ENCODE data around the gene OR10G6.
"Not testable (repeated sequence)": the region's sequence is repeated elsewhere in the genome, so short reads cannot be mapped to it uniquely, and the experiment has no call there.

Gene OR10G6, protein sequence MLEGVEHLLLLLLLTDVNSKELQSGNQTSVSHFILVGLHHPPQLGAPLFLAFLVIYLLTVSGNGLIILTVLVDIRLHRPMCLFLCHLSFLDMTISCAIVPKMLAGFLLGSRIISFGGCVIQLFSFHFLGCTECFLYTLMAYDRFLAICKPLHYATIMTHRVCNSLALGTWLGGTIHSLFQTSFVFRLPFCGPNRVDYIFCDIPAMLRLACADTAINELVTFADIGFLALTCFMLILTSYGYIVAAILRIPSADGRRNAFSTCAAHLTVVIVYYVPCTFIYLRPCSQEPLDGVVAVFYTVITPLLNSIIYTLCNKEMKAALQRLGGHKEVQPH

DNA sequence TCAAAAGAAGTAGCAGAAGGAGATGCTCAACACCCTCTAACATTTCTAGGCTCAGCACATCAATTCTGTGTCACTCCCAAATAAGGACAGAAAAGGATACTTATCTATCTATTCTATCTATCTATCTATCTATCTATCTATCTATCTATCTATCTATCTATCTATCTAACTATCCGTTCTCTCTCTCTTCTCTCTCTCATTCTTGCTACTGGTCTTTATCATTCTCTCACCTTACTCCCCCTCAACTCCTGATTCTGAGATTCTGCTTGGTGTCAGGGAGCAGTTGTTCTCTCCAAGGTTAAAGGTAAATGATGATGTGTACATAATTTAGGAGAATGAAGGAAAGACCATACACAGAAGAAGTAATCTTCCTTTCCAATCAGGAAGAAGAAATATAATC, at the start of gene OR10G6:
OR10G6 (minus strand) TSS at position 43 of the 400 bp plus-strand sequence; CDS start at position 43, 0 bp downstream.
- DNase-seq: no peak

DNA sequence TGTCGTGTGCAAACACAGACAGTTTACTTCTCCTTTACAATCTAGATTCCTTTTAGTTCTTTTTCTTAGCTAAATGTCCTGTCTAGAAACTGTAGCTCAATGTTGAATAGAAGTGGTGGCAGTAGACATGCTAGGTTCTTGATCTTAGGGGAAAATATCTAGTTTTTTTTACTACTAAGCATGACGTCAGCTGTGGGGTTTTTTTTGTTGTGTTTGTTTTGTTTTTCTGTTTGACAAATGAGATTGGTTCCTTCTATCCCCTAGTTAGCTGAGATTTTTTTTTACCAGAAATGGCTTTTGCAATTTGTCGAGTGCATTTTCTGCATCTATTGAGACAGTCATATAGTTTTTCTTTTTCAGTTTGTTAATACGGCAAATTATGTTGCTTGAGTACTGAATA, 48.5 kb upstream of the OR10G6 start:
- no peak for DNase-seq

DNA sequence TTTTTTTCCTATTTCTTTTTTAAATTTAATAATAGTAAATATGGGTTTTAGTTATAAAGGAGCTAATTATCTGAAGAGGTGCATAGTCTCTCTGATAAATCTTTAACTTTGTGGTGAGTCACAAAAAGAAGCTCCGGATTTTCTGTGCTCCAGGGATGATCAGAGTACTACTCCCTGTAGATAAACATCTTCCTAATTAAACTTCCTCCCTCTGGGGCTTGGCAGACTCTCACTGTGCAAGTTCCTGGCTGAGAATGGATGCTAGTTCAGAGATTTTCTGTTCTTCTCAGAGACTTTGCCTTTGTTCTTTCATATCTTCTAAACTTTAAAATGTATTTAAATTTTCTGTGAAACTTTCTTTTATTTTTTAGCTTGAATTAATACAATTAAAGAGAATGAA, 46.3 kb upstream of the OR10G6 start, which contains the start of gene OR10G7:
OR10G7 (minus strand) TSS at position 72 of the 400 bp plus-strand sequence. CDS start 2,324 bp downstream, outside the sequence.
- DNase-seq: no peak

DNA sequence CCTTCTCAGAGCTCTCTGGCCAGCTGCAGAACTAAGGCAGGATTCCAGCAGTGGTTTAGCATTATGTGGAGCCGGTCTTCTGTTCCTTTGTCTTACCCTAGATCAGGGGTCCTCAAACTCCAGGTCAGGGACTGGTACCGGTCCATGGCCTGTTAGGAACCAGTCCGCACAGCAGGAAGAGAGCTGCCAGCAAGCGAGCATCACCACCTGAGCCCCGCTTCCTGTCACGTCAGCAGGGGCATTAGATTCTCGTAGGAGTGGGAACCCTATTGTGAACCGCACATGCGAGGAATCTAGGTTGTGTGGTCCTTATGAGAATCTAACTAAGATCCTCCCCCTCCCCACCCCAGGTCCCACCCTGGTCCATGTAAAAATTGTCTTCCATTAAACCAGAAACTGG, 44.6 kb upstream of the OR10G6 start:
- DNase-seq: no peak

DNA sequence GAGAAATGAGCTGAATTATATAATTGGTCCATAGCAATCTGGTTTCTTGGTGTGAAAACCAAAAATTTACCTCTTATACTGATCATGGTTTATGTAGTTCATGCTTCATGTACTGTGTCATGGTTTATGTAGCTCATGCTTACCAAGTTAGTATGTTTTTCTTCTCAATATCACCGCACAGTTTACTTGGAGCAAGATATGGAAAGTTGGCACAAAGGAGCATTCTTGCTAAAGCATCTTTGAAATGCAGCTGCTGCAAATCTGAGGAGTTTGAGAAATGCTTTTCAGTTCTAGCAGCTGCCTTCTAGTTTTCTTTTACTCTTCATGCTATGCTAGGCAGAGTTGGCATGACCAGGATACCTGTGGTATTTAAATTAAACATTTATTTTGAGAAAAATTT, 41.7 kb upstream of the OR10G6 start:
- no peak for DNase-seq

DNA sequence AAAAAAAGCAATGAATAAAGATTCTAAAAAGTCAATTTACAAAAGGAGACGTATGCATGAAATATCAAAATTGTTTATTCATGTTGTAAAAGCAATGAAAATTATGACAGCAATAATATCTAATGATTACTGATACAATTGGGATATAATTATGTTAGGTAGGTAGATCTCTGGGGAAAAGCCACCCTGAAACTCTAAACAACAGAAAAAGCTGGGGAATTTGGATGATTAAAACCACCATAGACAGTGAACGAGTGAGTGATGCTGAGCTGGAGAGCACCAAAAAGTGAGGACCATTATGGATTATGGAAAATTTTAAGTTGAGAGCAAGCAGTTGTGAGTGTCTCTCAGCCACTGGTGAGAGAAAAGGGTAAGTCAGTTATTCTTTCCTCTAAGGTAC, 31.5 kb upstream of the OR10G6 start, which contains the start of gene OR10G8:
OR10G8 (plus strand) TSS at position 301 of the 400 bp plus-strand sequence. CDS start 2,825 bp downstream, outside the sequence.
- no peak for DNase-seq

DNA sequence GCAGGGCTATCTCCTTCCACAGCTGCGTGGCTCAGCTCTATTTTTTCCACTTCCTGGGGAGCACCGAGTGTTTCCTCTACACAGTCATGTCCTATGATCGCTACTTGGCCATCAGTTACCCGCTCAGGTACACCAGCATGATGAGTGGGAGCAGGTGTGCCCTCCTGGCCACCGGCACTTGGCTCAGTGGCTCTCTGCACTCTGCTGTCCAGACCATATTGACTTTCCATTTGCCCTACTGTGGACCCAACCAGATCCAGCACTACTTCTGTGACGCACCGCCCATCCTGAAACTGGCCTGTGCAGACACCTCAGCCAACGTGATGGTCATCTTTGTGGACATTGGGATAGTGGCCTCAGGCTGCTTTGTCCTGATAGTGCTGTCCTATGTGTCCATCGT, 20.9 kb upstream of the OR10G6 start:
- DNase-seq: not testable (repeated sequence)

DNA sequence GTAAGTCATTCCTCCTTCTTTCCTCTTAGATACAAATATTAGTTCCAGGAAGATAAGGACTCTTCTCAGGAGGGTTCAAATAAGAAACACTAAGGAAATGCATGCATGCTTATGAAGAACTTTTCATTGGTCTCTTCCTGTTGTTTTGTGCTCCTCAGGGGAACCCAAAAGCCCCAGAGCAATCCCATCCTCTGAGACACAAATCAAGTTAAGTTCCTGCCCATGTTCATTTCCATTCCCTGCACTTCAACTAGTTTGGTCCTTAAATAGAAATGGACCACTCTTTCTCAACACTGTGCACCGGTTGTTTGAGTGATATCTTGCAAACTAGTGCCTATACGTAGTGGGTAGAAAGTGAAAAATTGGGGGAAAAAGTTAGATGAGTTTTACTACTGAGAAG, 17.7 kb upstream of the OR10G6 start, which contains the start of gene OR10G4:
OR10G4 (plus strand) TSS at position 301 of the 400 bp plus-strand sequence. CDS start 2,578 bp downstream, outside the sequence.
- DNase-seq: no peak

DNA sequence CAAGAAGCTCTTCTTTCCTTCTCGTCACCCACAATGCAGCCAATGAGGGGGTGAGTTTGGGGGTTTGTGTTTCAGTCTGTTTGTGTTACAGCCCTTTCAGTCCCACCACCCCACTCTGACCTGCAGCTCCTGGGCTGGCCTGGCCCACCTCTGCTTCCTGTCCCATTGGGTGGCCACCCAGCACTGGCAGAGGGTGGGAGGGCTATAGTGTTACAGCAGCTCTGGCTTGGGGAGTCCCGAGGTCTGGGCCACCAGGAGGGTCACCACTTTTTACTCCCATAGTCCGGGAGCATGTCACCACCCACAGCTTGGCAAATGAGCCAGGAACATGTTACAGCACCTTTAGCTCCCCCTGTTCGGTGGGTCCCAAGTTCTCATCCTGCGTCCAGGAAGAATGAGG, 15.7 kb downstream of the OR10G6 start:
- no peak for DNase-seq

DNA sequence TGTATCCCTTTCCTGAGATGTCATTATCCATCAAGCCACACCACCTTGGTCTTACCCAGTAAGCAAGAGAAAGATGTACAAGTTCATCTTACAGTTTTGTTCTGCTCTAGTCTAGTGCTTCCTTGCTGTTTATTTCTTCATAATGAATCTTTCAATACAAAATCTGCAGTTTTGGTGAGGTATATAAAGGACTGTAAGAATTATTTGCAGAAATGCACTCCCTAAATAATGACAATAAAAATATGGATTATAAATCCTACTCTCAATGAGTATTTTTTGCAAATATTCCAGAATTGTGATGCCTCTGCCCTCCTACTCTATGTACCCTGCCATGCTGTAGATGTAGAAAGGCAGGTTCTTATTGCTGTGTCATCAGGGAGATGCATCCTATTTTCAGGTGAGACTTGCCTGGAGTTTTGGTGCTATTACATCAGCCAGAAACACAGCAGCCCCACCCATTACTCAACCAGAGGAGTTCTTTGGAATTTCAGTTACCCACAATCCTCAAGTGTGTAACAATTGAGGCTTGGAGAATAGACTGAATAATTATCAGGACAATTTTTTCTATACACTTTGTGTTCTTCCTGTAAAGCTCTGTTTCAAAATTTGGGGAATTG, 17.1 kb downstream of the OR10G6 start, which contains the start of gene OR10S1:
OR10S1 (minus strand) TSS at position 51 of the 617 bp plus-strand sequence. CDS start 117 bp downstream, outside the sequence.
- DNase-seq: no peak

DNA sequence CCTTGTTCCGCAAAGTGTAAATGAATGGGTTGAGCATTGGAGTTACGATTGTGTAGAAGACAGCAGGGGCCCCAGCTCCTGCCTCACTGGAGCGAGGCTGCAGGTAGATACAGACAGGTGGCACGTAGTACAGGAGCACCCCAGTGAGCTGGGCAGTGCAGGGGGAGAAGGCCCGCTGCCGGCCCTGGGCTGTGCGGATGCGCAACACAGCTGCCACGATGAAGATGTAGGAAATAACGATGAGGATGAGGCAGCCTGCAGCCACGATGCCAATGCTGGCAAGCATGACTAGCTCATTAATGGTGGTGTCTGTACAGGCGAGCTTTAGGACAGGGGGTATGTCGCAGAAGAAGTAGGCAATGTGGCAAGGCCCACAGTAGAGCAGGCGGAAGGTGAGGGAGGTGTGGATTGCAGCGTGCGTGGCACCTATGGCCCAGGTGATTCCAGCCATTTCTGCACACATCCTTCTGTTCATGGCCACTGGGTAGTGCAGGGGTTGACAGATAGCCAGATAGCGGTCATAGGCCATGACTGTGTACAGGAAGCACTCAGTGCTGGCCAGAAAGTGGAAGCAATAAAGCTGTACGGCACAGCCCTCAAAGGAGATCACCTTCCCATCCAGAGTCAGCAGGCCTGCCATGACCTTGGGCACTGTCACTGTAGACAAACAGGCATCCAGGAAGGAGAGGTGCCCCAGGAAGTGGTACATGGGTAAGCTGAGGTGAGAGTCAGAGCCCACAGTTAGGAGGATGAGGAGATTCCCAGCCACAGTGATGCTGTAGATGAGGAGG, 18.0 kb downstream of the OR10G6 start:
- DNase-seq: no peak

DNA sequence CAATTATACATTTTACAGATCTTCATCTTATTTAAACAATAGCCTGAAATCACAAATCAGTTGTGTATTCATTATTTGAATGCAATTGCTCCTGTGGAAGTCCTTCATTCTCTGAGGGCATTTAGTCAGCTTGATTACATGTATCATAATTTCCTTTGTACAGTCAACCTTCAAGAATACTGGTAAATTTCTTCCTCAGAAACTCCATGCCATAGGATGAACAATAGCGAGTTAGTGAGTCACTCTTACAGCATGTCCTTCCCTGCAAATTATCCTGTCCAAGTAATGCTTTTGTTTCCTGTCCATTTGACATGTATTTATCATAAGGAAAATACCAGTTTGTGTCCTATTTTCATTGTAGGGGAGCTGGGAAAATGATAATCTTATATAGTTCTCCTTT, 21.1 kb downstream of the OR10G6 start:
- DNase-seq: no peak

DNA sequence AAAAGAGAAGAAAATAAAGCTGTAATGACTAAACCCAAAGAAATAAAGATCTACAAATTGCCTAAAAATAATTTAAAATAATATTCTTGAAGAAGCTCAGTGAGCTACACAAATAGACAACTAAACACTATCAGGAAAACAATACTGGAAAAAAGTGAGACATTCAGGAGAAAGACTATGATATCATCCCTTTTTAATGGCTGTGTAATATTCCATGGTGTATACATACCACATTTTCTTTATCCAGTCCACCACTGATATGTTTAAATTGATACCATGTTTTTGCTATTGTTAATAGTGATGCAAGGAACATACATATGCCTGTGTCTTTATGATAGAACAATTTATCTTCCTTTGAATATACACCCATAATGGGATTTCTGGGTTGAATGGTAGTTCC, 38.2 kb downstream of the OR10G6 start:
- DNase-seq: no peak

DNA sequence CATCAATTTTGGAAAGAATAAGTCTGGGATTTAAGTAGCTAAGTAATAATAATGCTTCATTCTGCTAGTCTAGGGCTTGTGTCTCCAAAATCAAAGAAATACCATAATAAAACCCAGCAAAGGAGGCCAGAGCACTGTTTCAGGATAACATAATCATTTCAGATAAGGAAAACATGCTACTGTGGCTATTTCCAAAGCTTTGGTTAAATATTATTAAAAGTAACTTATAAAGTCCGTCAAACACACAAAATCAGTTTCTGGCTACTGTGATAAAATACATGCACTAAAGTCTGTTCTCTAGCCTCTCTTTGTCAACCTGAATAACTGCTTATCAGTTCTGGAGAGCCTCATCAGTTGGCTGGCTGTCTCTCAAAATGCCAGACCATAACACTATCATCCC, 49.8 kb downstream of the OR10G6 start:
- DNase-seq: no peak

All from C1 segment of cervical spinal cord (tissue), 14 donors.